SK-N-SH (cell line): ENCODE data around the gene ACTR3. TPM values are rescaled to one million over a fixed set of nuclear protein-coding genes. Genes with fewer than 3 reads are reported as not detected.

Experiments
- CTCF ChIA-PET: fragments of 300-600, 350-600 bp; formaldehyde crosslinking; extraction: SDS; loops from one replicate; lab custom pipeline; 2021; lab: Yijun Ruan, JAX
- POLR2A ChIA-PET: fragments of 350-600 bp; sonication (Branson Sonifier 250); formaldehyde crosslinking; extraction: SDS; loops from one replicate; lab custom pipeline; 2020; ENCODE audit warnings: antibody characterized with exemption, inconsistent platforms; lab: Yijun Ruan, JAX
- DNase-seq: peaks from one replicate; pipeline ENCODE4 v3.0.0; 2012
- H2AFZ ChIP-seq: fragments of 200-600 bp; sonication (generic); 2 replicates; pipeline ENCODE4 v1.8.1; 2016; ENCODE audit warnings: antibody characterized with exemption, mild to moderate bottlenecking, low read depth
- H3F3A ChIP-seq: fragments of 200-600 bp; sonication (generic); replicated peaks from 2 replicates; pipeline ENCODE3; 2016; ENCODE audit warnings: antibody characterized with exemption, mild to moderate bottlenecking; ENCODE audit not compliant: insufficient read depth
- H3K27ac ChIP-seq, 2 experiments: fragments of 200-500 bp in 1 of 2; fragments of 200-600 bp in 1 of 2; sonication (Bioruptor generic) in 1 of 2; sonication (generic), shearing (Covaris generic) in 1 of 2; 2 replicates each; pipeline versions ENCODE4 v1.5.1 to v1.6.1; 2014 to 2016; ENCODE audit warnings: low read depth in 2 of 2, inconsistent platforms in 1 of 2, low read length in 1 of 2, mild to moderate bottlenecking in 1 of 2, mixed read lengths in 1 of 2
- H3K27me3 ChIP-seq: fragments of 200-600 bp; sonication (generic), shearing (Covaris generic); 2 replicates; pipeline ENCODE4 v1.6.1; 2016; ENCODE audit warnings: mixed run types; ENCODE audit not compliant: insufficient read depth
- H3K36me3 ChIP-seq, 2 experiments: fragments of 200-500 bp in 1 of 2; fragments of 200-600 bp in 1 of 2; sonication (Bioruptor generic) in 1 of 2; sonication (generic) in 1 of 2; replicated peaks in 1 of 2; 2 replicates each; pipeline versions ENCODE3 to v1.5.1; 2014 to 2016; ENCODE audit warnings: low read length in 1 of 2, mild to moderate bottlenecking in 1 of 2; ENCODE audit not compliant: insufficient read depth in 2 of 2, control insufficient read depth in 1 of 2
- H3K4me1 ChIP-seq, 2 experiments: fragments of 200-500 bp in 1 of 2; fragments of 200-600 bp in 1 of 2; sonication (Bioruptor generic) in 1 of 2; sonication (generic), shearing (Covaris generic) in 1 of 2; 2 replicates each; pipeline versions ENCODE4 v1.5.1 to v1.6.1; 2014 to 2016; ENCODE audit warnings: low read depth in 1 of 2, low read length in 1 of 2, mixed run types in 1 of 2; ENCODE audit not compliant: insufficient read depth in 2 of 2, control insufficient read depth in 1 of 2
- H3K4me2 ChIP-seq: fragments of 200-600 bp; sonication (generic), shearing (Covaris generic); 2 replicates; pipeline ENCODE4 v1.6.1; 2017; ENCODE audit warnings: mixed run types
- H3K4me3 ChIP-seq, 2 experiments: fragments of 200-500 bp in 1 of 2; fragments of 200-600 bp in 1 of 2; sonication (Bioruptor generic) in 1 of 2; sonication (generic), shearing (Covaris generic) in 1 of 2; 2 replicates each; pipeline versions ENCODE4 v1.5.1 to v1.8.1; 2014 to 2016; ENCODE audit warnings: low read depth in 2 of 2, inconsistent platforms in 1 of 2, low read length in 1 of 2, mild to moderate bottlenecking in 1 of 2, mixed read lengths in 1 of 2, moderate library complexity in 1 of 2
- H3K79me2 ChIP-seq: fragments of 200-600 bp; sonication (generic); 2 replicates; pipeline ENCODE4 v1.8.1; 2017; ENCODE audit warnings: mild to moderate bottlenecking; ENCODE audit not compliant: insufficient read depth
- H3K9ac ChIP-seq: fragments of 200-600 bp; sonication (generic); 2 replicates; pipeline ENCODE4 v1.6.1; 2017; ENCODE audit warnings: mixed run types
- H3K9me2 ChIP-seq: fragments of 200-600 bp; sonication (generic); 2 replicates; pipeline ENCODE4 v1.6.1; 2017; ENCODE audit warnings: mixed run types
- H3K9me3 ChIP-seq: fragments of 200-600 bp; sonication (generic); 2 replicates; pipeline ENCODE4 v1.6.1; 2017; ENCODE audit warnings: mixed run types, mild to moderate bottlenecking, moderate library complexity
- H4K20me1 ChIP-seq: fragments of 200-600 bp; sonication (generic); 2 replicates; pipeline ENCODE4 v1.6.1; 2017; ENCODE audit warnings: mild to moderate bottlenecking, mixed run types; ENCODE audit not compliant: insufficient read depth
- FOSL2 ChIP-seq: IDR thresholded peaks from 2 replicates; pipeline ENCODE4 v1.4.0; 2012; ENCODE audit warnings: low read depth, mild to moderate bottlenecking, moderate library complexity, borderline replicate concordance
- FOXM1 ChIP-seq: IDR thresholded peaks from 2 replicates; pipeline ENCODE4 v1.4.0; 2012; ENCODE audit warnings: low read depth, mild to moderate bottlenecking
- MXI1 ChIP-seq: IDR thresholded peaks from 2 replicates; pipeline ENCODE4 v1.6.1; 2012; ENCODE audit warnings: mild to moderate bottlenecking, low read depth, low read length, improper control_type of control experiment
- RFX5 ChIP-seq: IDR thresholded peaks from 2 replicates; pipeline ENCODE4 v1.6.1; 2012; ENCODE audit warnings: mild to moderate bottlenecking, improper control_type of control experiment, low read length
- RXRA ChIP-seq: IDR thresholded peaks from 2 replicates; pipeline ENCODE4 v1.4.0; 2012; ENCODE audit warnings: low read depth, mild to moderate bottlenecking, borderline replicate concordance
- USF1 ChIP-seq: IDR thresholded peaks from 2 replicates; pipeline ENCODE4 v1.4.0; 2012; ENCODE audit warnings: low read depth, borderline replicate concordance
- USF2 ChIP-seq: fragments of 150-350 bp; IDR thresholded peaks from 2 replicates; pipeline ENCODE4 v1.6.1; 2017; ENCODE audit warnings: antibody characterized with exemption, low read length, low read depth, borderline replicate concordance
- ZBTB33 ChIP-seq: IDR thresholded peaks from 2 replicates; pipeline ENCODE4 v1.4.0; 2012; ENCODE audit warnings: low read depth, borderline replicate concordance
- WGBS: methylation state at CpG from one replicate; pipeline ENCODE4 v1.1.6; 2017; ENCODE audit warnings: low lambda C conversion rate; 5-methylcytosine and 5-hydroxymethylcytosine counted together
- polyA plus RNA-seq, 3 experiments: library from polyadenylated mRNA; depleted of rRNA; stranded (reverse); fragments of >200 nt; gene quantifications; 2 replicates each; pipeline ENCODE4 v1.2.3, GENCODE V29; 2012

The ACTR3 gene
- polyA plus RNA-seq, 1 of the 3 experiments (the other 2 are of a cell fraction): 90.8 TPM

- 83% methylated on average over 1 of the region's 1 CpG for WGBS
- no peak for DNase-seq
- Histone ChIP-seq H3K9me2 (no peaks in the 10 kb centered on the region), H2AFZ (no peak overlapping the region), H3K4me3 (no peak overlapping the region), H4K20me1 (no peaks in the 10 kb centered on the region), H3K27ac (no peak overlapping the region), H3F3A (no peaks in the 10 kb centered on the region), H3K9ac (no peak overlapping the region), H3K4me1 (peaks cover 0 to 2% of the 10 kb centered on the region in 2 experiments; a peak in 1 of 4 replicates), H3K79me2 (no peaks in the 10 kb centered on the region), H3K9me3 (no peaks in the 10 kb centered on the region), H3K36me3 (no peaks in the 10 kb centered on the region), H3K4me2 (no peak overlapping the region), H3K27me3 (no peaks in the 10 kb centered on the region)
- no peak for TF ChIP-seq USF1
- no peak for TF ChIP-seq FOXM1
- TF ChIP-seq ZBTB33: no peak
- no peak for TF ChIP-seq USF2
- ChIA-PET POLR2A (no interaction called here), CTCF (interaction anchor here (1.2 kb wide), 1 partner anchor 17 kb away, joined by 3 read pairs; no protein-coding TSS in a partner anchor)
Measured at GRCh38 chr2:113854208-113854607, 35.7 kb upstream of the ACTR3 start.

- WGBS: 60% methylated on average over 4 of the region's 8 CpGs
- TF ChIP-seq FOSL2 (no peak), MXI1 (no peak), RXRA (no peak), RFX5 (no peak)
- H3K36me3 ChIP-seq: no peaks in the 10 kb centered on the region
- no peak overlapping the region for H3K27ac ChIP-seq
- no peak for DNase-seq
- H3K9me2 ChIP-seq: no peaks in the 10 kb centered on the region
- H3K4me3 ChIP-seq: no peak overlapping the region
- no peak overlapping the region for H3K9ac ChIP-seq
- no peak overlapping the region for H2AFZ ChIP-seq
- POLR2A ChIA-PET: no interaction called here
- no peaks in the 10 kb centered on the region for H3K79me2 ChIP-seq
- CTCF ChIA-PET: no interaction called here
- H3K4me1 ChIP-seq: peaks cover 0 to 2% of the 10 kb centered on the region in 2 experiments; a peak in 1 of 4 replicates
- H3K27me3 ChIP-seq: no peaks in the 10 kb centered on the region
- H3F3A ChIP-seq: no peaks in the 10 kb centered on the region
- H3K4me2 ChIP-seq: no peak overlapping the region
- no peaks in the 10 kb centered on the region for H3K9me3 ChIP-seq
- H4K20me1 ChIP-seq: no peaks in the 10 kb centered on the region
Measured at GRCh38 chr2:113854970-113855740, 34.7 kb upstream of the ACTR3 start.
